Heart left ventricle (tissue), 13 donors: ENCODE measurements around the gene GYPC.

ENCODE experiments used
- POLR2A ChIP-seq, 2 donors: fragments of 450-650 bp; IDR thresholded peaks; one replicate each; pipeline ENCODE4 v1.6.1; 2017; ENCODE audit warnings: antibody characterized with exemption in 2 of 2, mild to moderate bottlenecking in 2 of 2, moderate library complexity in 2 of 2
- TF ChIP-seq, protein P1 (sequence below), 12 donors: fragments of 200-600 bp; sonication (generic) in 4 of 12; IDR thresholded peaks; one replicate each; pipeline versions ENCODE4 v1.5.0 to v1.8.0; 2018 to 2022; ENCODE audit warnings: antibody characterized with exemption in 12 of 12, mild to moderate bottlenecking in 5 of 12
- donor health status: ischemic (EF 13 %, LVEDD 7.1; RV severe dilation, severe dysfunction).
- donor health status: DM: no; HTN: yes; CAD: no.
- donor health status: DM: no; HTN: no; CAD: no.
- donor health status: ischemic (EF 25% LVEDD 6.9; RV normal size, moderate dysfunction).
- donor health status: ischemic (EF 25% LVEDD 5.7; RV mildly dilated, moderate dysfunction).
- donor health status: ischemic (EF 35%, LVEDD 5.7; RV mildly dilated, moderate dysfunction).
- donor health status: nonischemic (EF 11% LVEDD 7.7; RV severe dilation, severe dysfunction).
- donor health status: DM: yes; HTN: yes; CAD: no.
- donor health status: PGD.
- donor health status: ischemic (EF 29% LVEDD 5.4; RV normal size, mild dysfunction).
- donor health status: nonischemic (EF 23%, LVEDD 6.1; RV moderate dilation, normal function).

DNA sequence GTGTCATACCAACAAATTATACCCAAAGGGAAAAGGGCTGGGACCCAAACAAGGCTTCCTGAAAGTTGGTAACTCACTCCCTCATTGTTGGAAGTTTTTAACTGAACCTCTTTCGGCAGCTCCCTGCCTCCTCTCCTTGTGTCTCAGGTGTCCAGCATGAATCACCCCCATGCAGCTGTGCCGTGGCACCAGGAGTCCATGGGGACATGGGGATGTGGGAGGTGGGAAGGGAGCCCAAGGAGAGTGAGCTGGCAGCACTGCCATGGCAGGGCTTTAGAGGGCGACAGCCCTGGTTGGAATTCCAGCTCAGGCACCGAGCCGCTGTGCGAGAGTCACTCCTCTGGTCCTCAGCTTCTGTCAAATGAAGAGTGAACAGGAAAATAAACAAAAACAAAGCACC lies 12.5 kb upstream of the GYPC start:
- TF ChIP-seq, protein P1, sequence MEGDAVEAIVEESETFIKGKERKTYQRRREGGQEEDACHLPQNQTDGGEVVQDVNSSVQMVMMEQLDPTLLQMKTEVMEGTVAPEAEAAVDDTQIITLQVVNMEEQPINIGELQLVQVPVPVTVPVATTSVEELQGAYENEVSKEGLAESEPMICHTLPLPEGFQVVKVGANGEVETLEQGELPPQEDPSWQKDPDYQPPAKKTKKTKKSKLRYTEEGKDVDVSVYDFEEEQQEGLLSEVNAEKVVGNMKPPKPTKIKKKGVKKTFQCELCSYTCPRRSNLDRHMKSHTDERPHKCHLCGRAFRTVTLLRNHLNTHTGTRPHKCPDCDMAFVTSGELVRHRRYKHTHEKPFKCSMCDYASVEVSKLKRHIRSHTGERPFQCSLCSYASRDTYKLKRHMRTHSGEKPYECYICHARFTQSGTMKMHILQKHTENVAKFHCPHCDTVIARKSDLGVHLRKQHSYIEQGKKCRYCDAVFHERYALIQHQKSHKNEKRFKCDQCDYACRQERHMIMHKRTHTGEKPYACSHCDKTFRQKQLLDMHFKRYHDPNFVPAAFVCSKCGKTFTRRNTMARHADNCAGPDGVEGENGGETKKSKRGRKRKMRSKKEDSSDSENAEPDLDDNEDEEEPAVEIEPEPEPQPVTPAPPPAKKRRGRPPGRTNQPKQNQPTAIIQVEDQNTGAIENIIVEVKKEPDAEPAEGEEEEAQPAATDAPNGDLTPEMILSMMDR (IDR thresholded peaks at IDR 0.05): no peak
- no peak for TF ChIP-seq POLR2A (IDR thresholded peaks at IDR 0.05)
